Neural cell (in vitro differentiated cells): ENCODE data around the gene DDX49. TPM values are rescaled to one million over a fixed set of nuclear protein-coding genes. Genes with fewer than 3 reads are reported as not detected.

Source experiments
- H2AFZ ChIP-seq: fragments of 200-600, 300-800 bp; sonication (generic), shearing (Covaris generic); 2 replicates; pipeline ENCODE4 v1.6.0; 2014; ENCODE audit warnings: low read depth, mild to moderate bottlenecking, antibody characterized with exemption, low read length, moderate library complexity
- H3F3A ChIP-seq: fragments of 200-600 bp; shearing (Covaris generic); 2 replicates; pipeline ENCODE4 v1.6.1; 2016; ENCODE audit warnings: mild to moderate bottlenecking, moderate library complexity, mixed read lengths, antibody characterized with exemption, low read length; ENCODE audit not compliant: insufficient read depth, poor library complexity, severe bottlenecking
- H3K27ac ChIP-seq: fragments of 200-600, 300-800 bp; sonication (generic), shearing (Covaris generic); 2 replicates; pipeline ENCODE4 v1.5.1; 2014; ENCODE audit warnings: mild to moderate bottlenecking, low read length, moderate library complexity
- H3K27me3 ChIP-seq: fragments of 300-800, 200-600 bp; sonication (generic), shearing (Covaris generic); 2 replicates; pipeline ENCODE4 v1.6.0; 2014; ENCODE audit warnings: mild to moderate bottlenecking, low read depth, low read length, moderate library complexity; ENCODE audit not compliant: insufficient read depth
- H3K36me3 ChIP-seq: fragments of 300-800, 200-600 bp; sonication (generic), shearing (Covaris generic); 2 replicates; pipeline ENCODE4 v1.5.1; 2014; ENCODE audit warnings: mild to moderate bottlenecking, antibody characterized with exemption, low read length, moderate library complexity; ENCODE audit not compliant: insufficient read depth
- H3K4me2 ChIP-seq: fragments of 300-800, 200-600 bp; sonication (generic), shearing (Covaris generic); 2 replicates; pipeline ENCODE4 v1.6.0; 2014; ENCODE audit warnings: mild to moderate bottlenecking, low read length
- H3K4me3 ChIP-seq: fragments of 300-800, 200-600 bp; sonication (generic), shearing (Covaris generic); 2 replicates; pipeline ENCODE4 v1.5.1; 2014; ENCODE audit warnings: mild to moderate bottlenecking, low read length, moderate library complexity
- H3K79me2 ChIP-seq: fragments of 200-600 bp; shearing (Covaris generic); replicated peaks from 2 replicates; pipeline ENCODE4 v1.6.0; 2014; ENCODE audit warnings: mild to moderate bottlenecking, low read length, moderate library complexity; ENCODE audit not compliant: insufficient read depth
- H3K9ac ChIP-seq: fragments of 300-800, 200-600 bp; sonication (generic), shearing (Covaris generic); 2 replicates; pipeline ENCODE4 v1.6.1; 2016; ENCODE audit warnings: mild to moderate bottlenecking, low read length, mixed read lengths
- H3K9me2 ChIP-seq: fragments of 200-600 bp; shearing (Covaris generic); 2 replicates; pipeline ENCODE4 v1.6.1; 2016; ENCODE audit warnings: mild to moderate bottlenecking, low read length, mixed read lengths; ENCODE audit not compliant: insufficient read depth
- H3K9me3 ChIP-seq: fragments of 200-600, 300-800 bp; sonication (generic), shearing (Covaris generic); 2 replicates; pipeline ENCODE4 v1.6.1; 2016; ENCODE audit warnings: mild to moderate bottlenecking, mixed run types, low read length, moderate library complexity, mixed read lengths
- H4K20me1 ChIP-seq: fragments of 200-600 bp; shearing (Covaris generic); 2 replicates; pipeline ENCODE4 v1.6.1; 2016; ENCODE audit warnings: mild to moderate bottlenecking, mixed run types; ENCODE audit not compliant: insufficient read depth
- CTCF ChIP-seq: fragments of 450-650 bp; IDR thresholded peaks from 2 replicates; pipeline ENCODE4 v1.5.1; 2014; ENCODE audit warnings: antibody characterized with exemption, mild to moderate bottlenecking, moderate library complexity; ENCODE audit not compliant: poor library complexity, severe bottlenecking
- EP300 ChIP-seq: fragments of 450-650 bp; conservative IDR thresholded peaks from 2 replicates; pipeline ENCODE4 v1.6.1; 2014; ENCODE audit warnings: antibody characterized with exemption, mild to moderate bottlenecking, moderate library complexity; ENCODE audit not compliant: poor library complexity, severe bottlenecking
- EZH2 ChIP-seq: fragments of 200-600, 300-800 bp; shearing (Covaris generic), sonication (generic); IDR thresholded peaks from 2 replicates; pipeline ENCODE4 v1.6.1; 2014; ENCODE audit warnings: antibody characterized with exemption, low read length, borderline replicate concordance, mild to moderate bottlenecking; ENCODE audit not compliant: insufficient read depth, poor library complexity, severe bottlenecking
- MXI1 ChIP-seq: fragments of 450-650 bp; conservative IDR thresholded peaks from 2 replicates; pipeline ENCODE4 v1.6.1; 2014; ENCODE audit warnings: antibody characterized with exemption, mild to moderate bottlenecking; ENCODE audit not compliant: poor library complexity, severe bottlenecking
- POLR2AphosphoS5 ChIP-seq: IDR thresholded peaks from 2 replicates; pipeline ENCODE4 v1.6.1; 2012
- RAD21 ChIP-seq: fragments of 450-650 bp; conservative IDR thresholded peaks from 2 replicates; pipeline ENCODE4 v1.6.1; 2014; ENCODE audit warnings: antibody characterized with exemption, mild to moderate bottlenecking, moderate library complexity
- REST ChIP-seq: IDR thresholded peaks from 2 replicates; pipeline ENCODE4 v1.6.1; 2012; ENCODE audit warnings: borderline replicate concordance
- SMC3 ChIP-seq: fragments of 450-650 bp; conservative IDR thresholded peaks from 2 replicates; pipeline ENCODE4 v1.6.1; 2014; ENCODE audit warnings: antibody characterized with exemption, mild to moderate bottlenecking, moderate library complexity; ENCODE audit not compliant: poor library complexity
- TAF1 ChIP-seq: IDR thresholded peaks from 2 replicates; pipeline ENCODE4 v1.6.1; 2012; ENCODE audit warnings: low read depth
- polyA plus RNA-seq: library from polyadenylated mRNA; depleted of rRNA; stranded (reverse); fragments of >200 nt; gene quantifications from 2 replicates; pipeline ENCODE4 v1.2.3, GENCODE V29; 2014

The DDX49 gene
- polyA plus RNA-seq, 1 donor from 2014 or later = 90.7 TPM

GRCh38 chr19:18921593-18921992 is 2.1 kb downstream of the DDX49 start (continued):
- TF ChIP-seq EZH2 (no peak), TAF1 (no peak)

- Histone ChIP-seq H3K9me2 (no peaks in the 10 kb centered on the region), H3K4me2 (no peak overlapping the region), H3K9ac (no peak overlapping the region), H3K9me3 (no peaks in the 10 kb centered on the region), H3K27me3 (no peaks in the 10 kb centered on the region), H3K4me3 (no peak overlapping the region), H3K36me3 (no peaks in the 10 kb centered on the region), H3F3A (no peaks in the 10 kb centered on the region), H2AFZ (no peak overlapping the region), H4K20me1 (no peaks in the 10 kb centered on the region), H3K27ac (no peak overlapping the region), H3K79me2 (peaks cover 22% of the 10 kb centered on the region)
- no peak for TF ChIP-seq REST
Observed at GRCh38 chr19:18922228-18922985, 2.9 kb downstream of the DDX49 start.

- Histone ChIP-seq H3K4me3 (no peak overlapping the region), H3K9me3 (no peaks in the 10 kb centered on the region), H3K79me2 (peaks cover 9% of the 10 kb centered on the region), H3K27ac (no peak overlapping the region), H3K9me2 (no peaks in the 10 kb centered on the region), H3K36me3 (no peaks in the 10 kb centered on the region), H3K4me2 (no peak overlapping the region), H4K20me1 (no peaks in the 10 kb centered on the region), H3K27me3 (no peaks in the 10 kb centered on the region), H3K9ac (no peak overlapping the region), H3F3A (no peaks in the 10 kb centered on the region), H2AFZ (no peak overlapping the region)
- TF ChIP-seq TAF1 (no peak), MXI1 (no peak), SMC3 (no peak), REST (no peak), EZH2 (no peak), EP300 (no peak), POLR2AphosphoS5 (no peak), CTCF (no peak), RAD21 (no peak)
Observed at GRCh38 chr19:18924684-18925213, 5.2 kb downstream of the DDX49 start.
